Spleen (tissue), 13 donors: ENCODE measurements around the gene ELOF1. TPM values are rescaled to one million over a fixed set of nuclear protein-coding genes. Genes with fewer than 3 reads are reported as not detected.
"Not testable (repeated sequence)": the region's sequence is repeated elsewhere in the genome, so short reads cannot be mapped to it uniquely, and the experiment has no call there.

ENCODE experiments used
- DNase-seq: peaks from one replicate; pipeline ENCODE4 v3.0.0-alpha.2; 2020
- H3K27ac ChIP-seq, 8 donors: fragments of 200-600 bp; sonication (generic) in 7 of 8; 1 replicate in 4 of 8; 2 replicates in 4 of 8; pipeline versions ENCODE4 v1.5.0 to v1.8.0; 2016 to 2021; ENCODE audit warnings: inconsistent platforms in 4 of 8, mild to moderate bottlenecking in 4 of 8, moderate library complexity in 1 of 8
- H3K27me3 ChIP-seq, 7 donors: fragments of 200-600 bp; sonication (generic) in 6 of 7; replicated peaks in 1 of 7; 1 replicate in 4 of 7; 2 replicates in 3 of 7; pipeline versions ENCODE4 v1.5.0 to v1.8.0; 2016 to 2021; ENCODE audit warnings: inconsistent platforms in 3 of 7, mild to moderate bottlenecking in 1 of 7
- H3K36me3 ChIP-seq, 6 donors: fragments of 200-600 bp; sonication (generic) in 5 of 6; 1 replicate in 4 of 6; 2 replicates in 2 of 6; pipeline versions ENCODE4 v1.5.0 to v1.8.0; 2016 to 2021; ENCODE audit warnings: inconsistent platforms in 2 of 6
- H3K4me1 ChIP-seq, 6 donors: fragments of 200-600 bp; sonication (generic) in 5 of 6; 1 replicate in 3 of 6; 2 replicates in 3 of 6; pipeline versions ENCODE4 v1.5.0 to v1.8.0; 2016 to 2021; ENCODE audit warnings: inconsistent platforms in 3 of 6
- H3K4me3 ChIP-seq, 8 donors: fragments of 200-600 bp; sonication (generic) in 7 of 8; 1 replicate in 4 of 8; 2 replicates in 4 of 8; pipeline versions ENCODE4 v1.5.0 to v1.8.0; 2016 to 2021; ENCODE audit warnings: inconsistent platforms in 4 of 8, mild to moderate bottlenecking in 4 of 8, moderate library complexity in 2 of 8
- H3K9me3 ChIP-seq, 8 donors: fragments of 200-600 bp; sonication (generic) in 7 of 8; 1 replicate in 4 of 8; 2 replicates in 4 of 8; pipeline versions ENCODE4 v1.5.0 to v1.8.0; 2016 to 2021; ENCODE audit warnings: inconsistent platforms in 4 of 8
- CTCF ChIP-seq, 11 experiments: fragments of 200-600 bp in 7 of 11; fragments of 450-650 bp in 4 of 11; sonication (generic) in 4 of 11; IDR thresholded peaks in 8 of 11; conservative IDR thresholded peaks in 3 of 11; 1 replicate in 7 of 11; 2 replicates in 4 of 11; pipeline versions ENCODE4 v1.4.0 to v1.8.0; 2016 to 2021; ENCODE audit warnings: antibody characterized with exemption in 11 of 11, inconsistent platforms in 4 of 11, mild to moderate bottlenecking in 1 of 11
- POLR2A ChIP-seq, 3 donors: fragments of 450-650 bp; IDR thresholded peaks; one replicate each; pipeline ENCODE4 v1.5.1; 2017; ENCODE audit warnings: antibody characterized with exemption in 3 of 3, mild to moderate bottlenecking in 1 of 3
- POLR2AphosphoS5 ChIP-seq, 3 donors: sonication (generic); formaldehyde crosslinking; IDR thresholded peaks; one replicate each; pipeline ENCODE4 v1.5.1; 2017; ENCODE audit warnings: antibody characterized with exemption in 3 of 3
- WGBS, 5 donors: extraction: QIAGEN DNeasy Blood & Tissue Kit in 3 of 5; methylation state at CpG; one replicate each; pipeline versions ENCODE4 v1.1.5 to v1.1.7; 2013 to 2018; 5-methylcytosine and 5-hydroxymethylcytosine counted together
- intact Hi-C: fragments of 100-400 bp; cut with DNase I; formaldehyde crosslinking; loops from one replicate; pipeline ENCODE4 v1.15.0; 2023; ENCODE audit warnings: low total_unique reads
- long read RNA-seq, 2 donors: transcript quantifications; one replicate each; lab custom pipeline, GENCODE V29; 2026
- polyA plus RNA-seq, 3 donors: library from polyadenylated mRNA; stranded (reverse); fragments of 200-250 nt; gene quantifications; one replicate each; pipeline ENCODE4 v1.2.1, GENCODE V29; 2013
- total RNA-seq, 7 donors: library from RNA; depleted of rRNA in 3 of 7; stranded (reverse); fragments of >200 nt in 3 of 7; fragmentation: NEBNext Ultra II Directional in 4 of 7; extraction: Animal tissue kit (Norgen Biotek cat#: 25700) in 4 of 7; gene quantifications; one replicate each; pipeline versions ENCODE4 v1.1.0 to v1.2.1, GENCODE V29; 2016 to 2021
- donor health status: healthy with polysubstance abuse.
- donor health status: DM: no; HTN: no; CAD: no; lungs with moderate emphysema.
- donor health status: DM: no; HTN: no; CAD: no.
- donor health status: Bipolar disorder and iron deficiency.
- donor health status: healthy.
- donor health status: DM: no; HTN: no; CAD: no.
- donor health status: DM: yes; HTN: yes; CAD: no.

ELOF1 gene
- total RNA-seq (10 to 100 TPM; 21.8 to 44.6 (median 36.3) TPM), polyA plus RNA-seq (10 to 100 TPM; 63.1 to 77.1 (median 67.8) TPM)
- long read RNA-seq, donor 1, transcript ELOF1-201 (4 exons, 1,019 nt): major isoform, 21 of 27 reads
- long read RNA-seq, donor 1, partial matches to known transcripts: 6 of 27 reads
- long read RNA-seq, donor 1, other reads (novel, unspliced or antisense): 0 of 27 reads
- long read RNA-seq, donor 2, transcript ELOF1-201 (4 exons, 1,019 nt): major isoform, 16 of 26 reads
- long read RNA-seq, donor 2, partial matches to known transcripts: 10 of 26 reads
- long read RNA-seq, donor 2, other reads (novel, unspliced or antisense): 0 of 26 reads

- peaks cover 25 to 91% (median 44%) of the 10 kb centered on the region in 6 donors for H3K4me1 ChIP-seq
- peak in 2 of 11 experiments; percentile 3 to 10 for TF ChIP-seq CTCF (IDR thresholded peaks at IDR 0.05 in 8 of 11, conservative IDR thresholded peaks at IDR 0.05 in 3 of 11)
- TF ChIP-seq POLR2A (IDR thresholded peaks at IDR 0.05): peak in 2 of 3 donors; percentile 13 to 65
- TF ChIP-seq POLR2AphosphoS5 (IDR thresholded peaks at IDR 0.05): peak; percentile 92 to 98 (median 97)
- no peaks in the 10 kb centered on the region for H3K27me3 ChIP-seq
- H3K9me3 ChIP-seq: no peaks in the 10 kb centered on the region
- intact Hi-C loops: no loop called here
- peak within 1 kb of the TSS; percentile 81 to 100 (median 87) for H3K4me3 ChIP-seq
- H3K36me3 ChIP-seq: peaks cover 0 to 31% (median 11%) of the 10 kb centered on the region in 6 donors
- peak within 1 kb of the TSS; percentile 74 to 93 (median 86) for H3K27ac ChIP-seq
- peak; percentile 99 for DNase-seq
- 2 to 4% (median 3%) methylated on average over 32 to 57 of the region's 57 CpGs for WGBS, 5 donors
Observed at GRCh38 chr19:11558881-11559828, at the start of gene ELOF1. Gene ELOF1, minus strand, starts transcription at chr19:11559230. Its CDS starts 4,883 bp downstream, at chr19:11554347.

- H3K27me3 ChIP-seq: no peaks in the 10 kb centered on the region
- intact Hi-C loops: no loop called here
- H3K36me3 ChIP-seq: peaks cover 0 to 47% (median 8%) of the 10 kb centered on the region in 6 donors
- WGBS, 5 donors: 97 to 98% (median 97%) methylated on average over 8 of the region's 8 CpGs
- no peaks in the 10 kb centered on the region for H3K4me1 ChIP-seq
- no peak for DNase-seq
- H3K27ac ChIP-seq: no peak overlapping the region
- H3K9me3 ChIP-seq: peaks cover 0 to 49% (median 26%) of the 10 kb centered on the region in 8 donors
- TF ChIP-seq CTCF (IDR thresholded peaks at IDR 0.05 in 8 of 11, conservative IDR thresholded peaks at IDR 0.05 in 3 of 11): no peak
- TF ChIP-seq POLR2AphosphoS5 (IDR thresholded peaks at IDR 0.05): no peak
- no peak for TF ChIP-seq POLR2A (IDR thresholded peaks at IDR 0.05)
- no peak overlapping the region for H3K4me3 ChIP-seq
Observed at GRCh38 chr19:11606484-11606883, 47.5 kb upstream of the ELOF1 start.

GRCh38 chr19:11599704-11600103 lies 40.7 kb upstream of the ELOF1 start:
- H3K27me3 ChIP-seq, H3K4me3 ChIP-seq, intact Hi-C loops, H3K27ac ChIP-seq, DNase-seq, H3K9me3 ChIP-seq: not testable (repeated sequence)
- Histone ChIP-seq H3K4me1 (peaks cover 9 to 48% (median 18%) of the 10 kb centered on the region in 6 donors), H3K36me3 (peaks cover 0 to 12% (median 4%) of the 10 kb centered on the region in 6 donors)
- WGBS, 5 donors: 71 to 80% (median 78%) methylated on average over 8 of the region's 8 CpGs

GRCh38 chr19:11598746-11599145 lies 39.7 kb upstream of the ELOF1 start:
- H3K36me3 ChIP-seq: peaks cover 0 to 3% (median 0%) of the 10 kb centered on the region in 6 donors
- intact Hi-C loops: no loop called here
- 86 to 98% (median 93%) methylated on average over 2 of the region's 2 CpGs for WGBS, 5 donors
- no peak overlapping the region for H3K27ac ChIP-seq
- peak overlapping the region in 2 of 8 donors; percentile 77 to 87 for H3K4me3 ChIP-seq
- H3K9me3 ChIP-seq: no peaks in the 10 kb centered on the region
- H3K4me1 ChIP-seq: peaks cover 9 to 48% (median 18%) of the 10 kb centered on the region in 6 donors
- no peaks in the 10 kb centered on the region for H3K27me3 ChIP-seq
- DNase-seq: no peak
- no peak for TF ChIP-seq POLR2A (IDR thresholded peaks at IDR 0.05)
- TF ChIP-seq CTCF (IDR thresholded peaks at IDR 0.05 in 8 of 11, conservative IDR thresholded peaks at IDR 0.05 in 3 of 11): no peak
- no peak for TF ChIP-seq POLR2AphosphoS5 (IDR thresholded peaks at IDR 0.05)
